ENCODE measurements around the gene TPRN.

DNA sequence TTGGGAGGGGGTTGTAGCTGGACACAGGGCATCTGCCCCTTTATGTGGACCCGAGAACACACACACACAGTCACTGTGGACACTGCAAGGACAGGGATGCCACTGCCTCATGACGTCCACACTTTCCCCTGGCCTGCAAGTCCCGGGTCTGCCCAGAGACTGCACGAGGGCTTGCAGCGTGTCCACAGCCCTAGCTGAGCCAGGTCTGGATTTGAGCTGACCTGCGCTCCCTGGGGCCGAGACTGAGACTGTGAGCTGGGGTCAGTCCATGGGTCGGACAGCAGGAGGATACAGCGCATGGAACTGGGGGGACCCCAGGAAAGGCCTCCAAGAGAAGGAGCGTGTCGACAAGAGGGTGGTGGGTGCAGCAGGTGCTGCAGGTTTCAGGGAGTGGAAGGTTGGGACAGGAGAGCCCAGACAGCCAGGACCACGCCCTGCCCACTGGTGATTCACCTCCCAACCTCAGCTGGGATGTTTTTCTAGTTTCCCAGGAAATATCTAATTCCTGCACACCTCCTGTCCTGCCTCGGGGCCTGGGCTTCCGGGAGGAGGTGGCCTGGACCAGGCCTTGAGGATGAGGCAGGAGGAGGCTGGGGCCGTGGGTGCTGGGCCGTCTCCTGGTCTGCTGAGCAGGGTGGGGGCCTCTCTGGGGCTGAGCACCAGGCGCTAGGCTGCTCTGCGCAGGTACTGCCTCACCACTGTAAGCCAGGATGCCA is 26.0 kb upstream of the TPRN start:
- TF ChIP-seq POLR2A (IDR thresholded peaks at IDR 0.05) (no peak), CTCF (IDR thresholded peaks at IDR 0.05 in 4 of 5, conservative IDR thresholded peaks at IDR 0.05 in 1 of 5) (no peak)
